Psoas muscle (tissue), 8 donors: ENCODE results near the gene FOLR3. TPM values are rescaled to one million over a fixed set of nuclear protein-coding genes. Genes with fewer than 3 reads are reported as not detected.
"Not testable (repeated sequence)": the region's sequence is repeated elsewhere in the genome, so short reads cannot be mapped to it uniquely, and the experiment has no call there.

Experiments
- ATAC-seq, 4 donors: fragments of 200-7000 bp; cut with Tn5 transposase; one replicate each; pipeline ENCODE4 v1.9.1; 2020; ENCODE audit warnings: moderate library complexity in 3 of 4, mild to moderate bottlenecking in 2 of 4
- DNase-seq, 2 donors: peaks; one replicate each; pipeline ENCODE4 v3.0.0-alpha.2; 2020
- H3K27ac ChIP-seq: fragments of 200-600 bp; one replicate; pipeline ENCODE4 v1.8.0; 2022
- H3K27me3 ChIP-seq, 3 donors: fragments of 200-600 bp in 1 of 3; one replicate each; pipeline versions ENCODE4 v1.6.1 to v1.8.0; 2013 to 2022; ENCODE audit warnings: low read length in 2 of 3, mild to moderate bottlenecking in 2 of 3, moderate library complexity in 1 of 3; ENCODE audit not compliant: insufficient read depth in 3 of 3
- H3K36me3 ChIP-seq, 2 donors: fragments of 200-600 bp in 1 of 2; one replicate each; pipeline versions ENCODE4 v1.6.1 to v1.8.0; 2013 to 2022; ENCODE audit warnings: low read depth in 1 of 2, mild to moderate bottlenecking in 1 of 2, moderate library complexity in 1 of 2; ENCODE audit not compliant: insufficient read depth in 1 of 2
- H3K4me1 ChIP-seq: fragments of 200-600 bp; one replicate; pipeline ENCODE4 v1.8.0; 2022
- H3K4me3 ChIP-seq: fragments of 200-600 bp; one replicate; pipeline ENCODE4 v1.8.0; 2022; ENCODE audit warnings: mild to moderate bottlenecking
- H3K9me3 ChIP-seq: fragments of 200-600 bp; one replicate; pipeline ENCODE4 v1.8.0; 2022
- WGBS, 3 donors: extraction: QIAGEN DNeasy Blood & Tissue Kit; methylation state at CpG; one replicate each; pipeline versions ENCODE4 v1.1.6 to v1.1.7; 2013; 5-methylcytosine and 5-hydroxymethylcytosine counted together
- intact Hi-C, 2 donors: fragments of 100-400 bp; cut with DNase I; formaldehyde crosslinking; loops; one replicate each; pipeline versions ENCODE4 v1.11.0 to v1.14.2; 2022
- polyA plus RNA-seq, 3 donors: library from polyadenylated mRNA; stranded (reverse); fragments of 200-250 nt; gene quantifications; one replicate each; pipeline ENCODE4 v1.2.3, GENCODE V29; 2013
- total RNA-seq, 4 donors: library from RNA; stranded (reverse); fragmentation: NEBNext Ultra II Directional in 2 of 4; extraction: Animal tissue kit (Norgen Biotek cat#: 25700) in 2 of 4; gene quantifications; one replicate each; pipeline versions ENCODE4 v1.2.1 to v1.2.4, GENCODE V29; 2021 to 2023
- TF ChIP-seq, protein P1 (sequence below): fragments of 200-600 bp; IDR thresholded peaks from one replicate; pipeline ENCODE4 v1.8.0; 2022; ENCODE audit warnings: antibody characterized with exemption
- donor health status: healthy with polysubstance abuse.
- donor health status: DM: no; HTN: no; CAD: no; lungs with moderate emphysema.
- donor health status: Bipolar disorder and iron deficiency.
- donor health status: healthy.
- donor health status: DM: yes; HTN: yes; CAD: no.
- donor health status: DM: no; HTN: no; CAD: no.
- donor health status: DM: no; HTN: no; CAD: no.
- donor health status: DM: yes; HTN: yes; CAD: no.

Gene FOLR3
- total and polyA plus RNA-seq, 7 donors = 0.09 to 0.58 TPM; not detected in 5

GRCh38 chr11:72160319-72160718 is 24.8 kb downstream of the FOLR3 start:
- no peak overlapping the region for H3K27ac ChIP-seq
- intact Hi-C loops = no loop called here
- H3K4me3 ChIP-seq = no peak overlapping the region
- 70 to 84% (median 75%) methylated on average over 2 of the region's 2 CpGs for WGBS, 3 donors
- H3K36me3 ChIP-seq = no peaks in the 10 kb centered on the region
- TF ChIP-seq, protein P1, sequence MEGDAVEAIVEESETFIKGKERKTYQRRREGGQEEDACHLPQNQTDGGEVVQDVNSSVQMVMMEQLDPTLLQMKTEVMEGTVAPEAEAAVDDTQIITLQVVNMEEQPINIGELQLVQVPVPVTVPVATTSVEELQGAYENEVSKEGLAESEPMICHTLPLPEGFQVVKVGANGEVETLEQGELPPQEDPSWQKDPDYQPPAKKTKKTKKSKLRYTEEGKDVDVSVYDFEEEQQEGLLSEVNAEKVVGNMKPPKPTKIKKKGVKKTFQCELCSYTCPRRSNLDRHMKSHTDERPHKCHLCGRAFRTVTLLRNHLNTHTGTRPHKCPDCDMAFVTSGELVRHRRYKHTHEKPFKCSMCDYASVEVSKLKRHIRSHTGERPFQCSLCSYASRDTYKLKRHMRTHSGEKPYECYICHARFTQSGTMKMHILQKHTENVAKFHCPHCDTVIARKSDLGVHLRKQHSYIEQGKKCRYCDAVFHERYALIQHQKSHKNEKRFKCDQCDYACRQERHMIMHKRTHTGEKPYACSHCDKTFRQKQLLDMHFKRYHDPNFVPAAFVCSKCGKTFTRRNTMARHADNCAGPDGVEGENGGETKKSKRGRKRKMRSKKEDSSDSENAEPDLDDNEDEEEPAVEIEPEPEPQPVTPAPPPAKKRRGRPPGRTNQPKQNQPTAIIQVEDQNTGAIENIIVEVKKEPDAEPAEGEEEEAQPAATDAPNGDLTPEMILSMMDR = no peak
- no peaks in the 10 kb centered on the region for H3K4me1 ChIP-seq
- H3K27me3 ChIP-seq = peaks cover 0 to 2% (median 0%) of the 10 kb centered on the region in 3 donors
- DNase-seq = no peak
- no peaks in the 10 kb centered on the region for H3K9me3 ChIP-seq
- ATAC-seq = no peak

GRCh38 chr11:72162891-72163492 is 27.5 kb downstream of the FOLR3 start:
- DNase-seq (no peak), ATAC-seq (no peak)
- TF ChIP-seq, protein P1 = no peak
- intact Hi-C loops = no loop called here
- Histone ChIP-seq H3K27ac (no peak overlapping the region), H3K36me3 (no peaks in the 10 kb centered on the region), H3K4me1 (no peaks in the 10 kb centered on the region), H3K27me3 (peaks cover 0 to 2% (median 0%) of the 10 kb centered on the region in 3 donors), H3K9me3 (no peaks in the 10 kb centered on the region), H3K4me3 (no peak overlapping the region)
- WGBS, 3 donors = 70 to 73% (median 71%) methylated on average over 16 of the region's 16 CpGs

GRCh38 chr11:72164187-72164586 is 28.7 kb downstream of the FOLR3 start:
- H3K4me3 ChIP-seq, intact Hi-C loops, H3K36me3 ChIP-seq, ATAC-seq, H3K9me3 ChIP-seq, H3K27ac ChIP-seq, H3K4me1 ChIP-seq, H3K27me3 ChIP-seq, DNase-seq: not testable (repeated sequence)
- WGBS, 3 donors = 75 to 98% (median 88%) methylated on average over 2 of the region's 3 CpGs

- H3K27ac ChIP-seq, ATAC-seq, DNase-seq, H3K36me3 ChIP-seq, H3K9me3 ChIP-seq, H3K27me3 ChIP-seq, H3K4me3 ChIP-seq, H3K4me1 ChIP-seq, intact Hi-C loops: not testable (repeated sequence)
- 94 to 96% (median 96%) methylated on average over 5 of the region's 5 CpGs for WGBS, 3 donors
Observed at GRCh38 chr11:72169046-72169555, 33.6 kb downstream of the FOLR3 start.

- H3K36me3 ChIP-seq, H3K27me3 ChIP-seq, intact Hi-C loops, DNase-seq, H3K4me3 ChIP-seq, H3K4me1 ChIP-seq, H3K9me3 ChIP-seq, ATAC-seq, H3K27ac ChIP-seq: not testable (repeated sequence)
- 77 to 86% (median 84%) methylated on average over 3 of the region's 3 CpGs for WGBS, 3 donors
Observed at GRCh38 chr11:72169754-72170153, 34.2 kb downstream of the FOLR3 start.

GRCh38 chr11:72172043-72172442 is 36.5 kb downstream of the FOLR3 start:
- H3K27me3 ChIP-seq, H3K27ac ChIP-seq, H3K4me3 ChIP-seq, H3K36me3 ChIP-seq, H3K9me3 ChIP-seq, DNase-seq, intact Hi-C loops, H3K4me1 ChIP-seq, ATAC-seq: not testable (repeated sequence)
- 57 to 75% (median 66%) methylated on average over 3 to 4 of the region's 4 CpGs for WGBS, 3 donors
